Fibroblast of lung (primary cell): ENCODE measurements around the gene CATSPER4.

ENCODE experiments used
- EZH2 ChIP-seq: IDR thresholded peaks from 2 replicates; pipeline ENCODE4 v1.5.1; 2012; ENCODE audit warnings: low read length, control low read depth, mild to moderate bottlenecking; ENCODE audit errors: missing control alignments
- TF ChIP-seq, protein P1 (sequence below), 2 donors: IDR thresholded peaks in 1 of 2; conservative IDR thresholded peaks in 1 of 2; 1 replicate in 1 of 2; 2 replicates in 1 of 2; pipeline ENCODE4 v1.5.1; 2011 to 2012; ENCODE audit warnings: low read length in 2 of 2, control low read depth in 1 of 2, inconsistent platforms in 1 of 2, low read depth in 1 of 2, mild to moderate bottlenecking in 1 of 2

DNA sequence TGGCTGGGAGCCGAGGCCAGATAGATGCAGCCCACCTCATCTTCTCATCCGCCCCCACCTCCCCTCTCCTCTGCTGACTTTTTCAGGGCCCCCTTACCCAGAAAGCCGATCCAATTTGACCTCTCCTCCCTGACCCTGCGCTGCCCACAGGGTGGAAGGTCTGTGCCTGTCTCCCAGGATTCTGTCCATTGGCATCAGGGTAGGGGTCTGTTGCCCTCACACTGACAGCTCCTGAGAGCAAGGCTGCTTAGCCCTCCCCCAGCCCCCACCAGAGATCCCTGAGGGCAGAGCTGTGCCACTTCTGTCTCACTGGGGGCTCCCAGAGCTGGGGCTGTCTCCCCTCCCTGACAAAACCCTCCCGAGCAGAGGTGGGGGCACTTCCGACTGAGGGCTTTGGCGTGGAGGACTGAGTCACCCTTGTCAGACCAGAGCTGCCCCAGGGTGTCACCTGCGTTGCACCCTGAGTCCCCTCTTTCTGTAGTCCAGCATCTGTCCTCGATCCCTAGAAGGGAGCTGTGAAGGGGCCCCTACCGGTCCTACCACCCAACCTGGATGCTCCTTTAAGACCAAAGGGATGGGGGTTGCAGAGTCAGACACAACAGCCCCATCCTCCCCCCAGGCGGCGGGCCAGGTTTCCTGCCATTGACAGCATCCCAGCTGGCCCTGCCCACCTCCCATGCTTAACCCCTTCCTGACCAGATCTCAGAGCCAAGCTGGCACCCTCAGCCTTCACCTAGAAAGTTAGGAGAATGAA lies 33.9 kb upstream of the CATSPER4 start:
- TF ChIP-seq, protein P1, sequence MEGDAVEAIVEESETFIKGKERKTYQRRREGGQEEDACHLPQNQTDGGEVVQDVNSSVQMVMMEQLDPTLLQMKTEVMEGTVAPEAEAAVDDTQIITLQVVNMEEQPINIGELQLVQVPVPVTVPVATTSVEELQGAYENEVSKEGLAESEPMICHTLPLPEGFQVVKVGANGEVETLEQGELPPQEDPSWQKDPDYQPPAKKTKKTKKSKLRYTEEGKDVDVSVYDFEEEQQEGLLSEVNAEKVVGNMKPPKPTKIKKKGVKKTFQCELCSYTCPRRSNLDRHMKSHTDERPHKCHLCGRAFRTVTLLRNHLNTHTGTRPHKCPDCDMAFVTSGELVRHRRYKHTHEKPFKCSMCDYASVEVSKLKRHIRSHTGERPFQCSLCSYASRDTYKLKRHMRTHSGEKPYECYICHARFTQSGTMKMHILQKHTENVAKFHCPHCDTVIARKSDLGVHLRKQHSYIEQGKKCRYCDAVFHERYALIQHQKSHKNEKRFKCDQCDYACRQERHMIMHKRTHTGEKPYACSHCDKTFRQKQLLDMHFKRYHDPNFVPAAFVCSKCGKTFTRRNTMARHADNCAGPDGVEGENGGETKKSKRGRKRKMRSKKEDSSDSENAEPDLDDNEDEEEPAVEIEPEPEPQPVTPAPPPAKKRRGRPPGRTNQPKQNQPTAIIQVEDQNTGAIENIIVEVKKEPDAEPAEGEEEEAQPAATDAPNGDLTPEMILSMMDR (conservative IDR thresholded peaks at IDR 0.05 in 1 of 2, IDR thresholded peaks at IDR 0.05 in 1 of 2; ENCODE audit: low read depth in 1 of 2, low read length in 2 of 2): no peak
- no peak for TF ChIP-seq EZH2
